RWPE1 (cell line): Measurements from ENCODE around the gene SH3GL3.

ENCODE experiments used
- CTCF ChIA-PET: fragments of 350-600 bp; sonication (Branson Sonifier 250); formaldehyde crosslinking; extraction: SDS; loops from one replicate; lab custom pipeline; 2021; lab: Yijun Ruan, JAX
- POLR2A ChIA-PET: fragments of 400-600 bp; formaldehyde crosslinking; extraction: SDS; loops from one replicate; lab custom pipeline; 2020; ENCODE audit warnings: antibody characterized with exemption; ENCODE audit not compliant: low non-redundant PET; lab: Yijun Ruan, JAX
- DNase-seq: peaks from one replicate; pipeline ENCODE4 v3.0.0; 2012; ENCODE audit warnings: low spot score
- H3K27ac ChIP-seq: fragments of 450-650 bp; 2 replicates; pipeline ENCODE4 v1.5.1; 2017
- TF ChIP-seq, protein P1 (sequence below): fragments of 450-650 bp; conservative IDR thresholded peaks from 2 replicates; pipeline ENCODE4 v1.5.1; 2017; ENCODE audit warnings: low read depth, mild to moderate bottlenecking

SH3GL3 gene

DNA sequence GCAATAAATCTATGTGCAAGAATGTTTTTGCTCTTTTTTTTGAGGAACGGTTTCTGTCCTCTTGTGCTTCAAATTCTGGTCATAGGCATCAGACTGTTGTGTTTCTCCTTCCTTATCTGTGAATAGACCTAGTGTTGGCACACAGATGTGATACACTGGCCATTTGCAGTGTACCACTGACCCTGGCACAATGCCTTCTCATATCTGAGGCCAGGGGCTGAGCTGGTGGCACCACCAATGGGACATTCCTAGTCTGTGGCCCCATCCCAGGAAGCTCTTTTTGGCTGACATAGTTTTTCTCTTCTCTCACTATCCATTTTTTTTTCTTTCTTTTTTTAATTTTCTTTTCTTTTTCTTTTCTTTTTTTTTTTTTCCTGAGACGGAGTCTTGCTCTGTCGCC lies 40.4 kb downstream of the SH3GL3 start:
- TF ChIP-seq, protein P1, sequence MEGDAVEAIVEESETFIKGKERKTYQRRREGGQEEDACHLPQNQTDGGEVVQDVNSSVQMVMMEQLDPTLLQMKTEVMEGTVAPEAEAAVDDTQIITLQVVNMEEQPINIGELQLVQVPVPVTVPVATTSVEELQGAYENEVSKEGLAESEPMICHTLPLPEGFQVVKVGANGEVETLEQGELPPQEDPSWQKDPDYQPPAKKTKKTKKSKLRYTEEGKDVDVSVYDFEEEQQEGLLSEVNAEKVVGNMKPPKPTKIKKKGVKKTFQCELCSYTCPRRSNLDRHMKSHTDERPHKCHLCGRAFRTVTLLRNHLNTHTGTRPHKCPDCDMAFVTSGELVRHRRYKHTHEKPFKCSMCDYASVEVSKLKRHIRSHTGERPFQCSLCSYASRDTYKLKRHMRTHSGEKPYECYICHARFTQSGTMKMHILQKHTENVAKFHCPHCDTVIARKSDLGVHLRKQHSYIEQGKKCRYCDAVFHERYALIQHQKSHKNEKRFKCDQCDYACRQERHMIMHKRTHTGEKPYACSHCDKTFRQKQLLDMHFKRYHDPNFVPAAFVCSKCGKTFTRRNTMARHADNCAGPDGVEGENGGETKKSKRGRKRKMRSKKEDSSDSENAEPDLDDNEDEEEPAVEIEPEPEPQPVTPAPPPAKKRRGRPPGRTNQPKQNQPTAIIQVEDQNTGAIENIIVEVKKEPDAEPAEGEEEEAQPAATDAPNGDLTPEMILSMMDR: no peak
- ChIA-PET POLR2A (no interaction called here), CTCF (interaction anchor here (0.6 kb wide), 1 partner anchor 16 kb away, joined by 3 read pairs; no protein-coding TSS in a partner anchor)
- no peak for DNase-seq
- no peak overlapping the region for H3K27ac ChIP-seq

DNA sequence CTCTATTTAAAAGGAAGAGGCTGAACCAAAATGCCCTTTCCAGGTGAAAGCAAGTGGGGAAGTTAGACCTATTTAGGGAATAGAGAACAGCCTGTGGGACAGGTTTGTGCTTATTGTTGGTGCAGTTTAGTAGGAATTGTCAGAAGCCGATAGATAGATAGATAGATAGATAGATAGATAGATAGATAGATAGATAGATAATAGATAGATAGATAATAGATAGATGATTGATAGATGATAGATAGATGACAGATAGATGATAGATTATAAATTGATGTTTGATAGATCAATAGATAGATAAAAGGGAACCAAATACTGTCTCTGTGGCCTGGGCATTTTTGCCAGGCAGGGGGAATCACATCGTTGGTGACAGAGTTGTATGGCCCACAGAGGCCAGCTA lies 42.5 kb downstream of the SH3GL3 start:
- DNase-seq: no peak
- no peak overlapping the region for H3K27ac ChIP-seq
- ChIA-PET POLR2A (no interaction called here), CTCF (no interaction called here)
- TF ChIP-seq, protein P1: no peak

GRCh38 chr15:83491486-83491885 lies 44.3 kb downstream of the SH3GL3 start:
- CTCF ChIA-PET: interaction anchor here (0.7 kb wide), 1 partner anchor 259 kb away, joined by 5 read pairs; no protein-coding TSS in a partner anchor
- no peak overlapping the region for H3K27ac ChIP-seq
- POLR2A ChIA-PET: no interaction called here
- DNase-seq: no peak
- TF ChIP-seq, protein P1: no peak

DNA sequence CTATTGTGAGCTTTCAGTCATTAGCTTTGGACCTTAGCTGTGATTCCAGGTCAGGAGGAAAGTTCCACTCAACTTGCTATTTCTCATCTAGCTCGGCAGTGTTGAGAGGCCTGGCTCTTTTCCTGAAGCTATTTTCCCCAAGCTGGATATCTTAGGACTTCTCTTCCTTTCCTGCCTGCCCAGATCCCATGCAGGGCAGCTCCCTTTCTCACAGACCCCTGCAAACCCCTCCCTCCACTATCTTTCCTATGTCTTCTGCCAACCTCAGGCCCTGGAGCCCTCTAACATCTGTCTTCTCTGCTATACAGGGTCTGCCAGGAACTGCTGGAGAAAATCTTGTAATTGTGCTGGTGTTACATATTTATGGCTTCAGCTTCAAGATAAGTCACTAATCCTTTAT lies 49.6 kb downstream of the SH3GL3 start:
- ChIA-PET POLR2A (no interaction called here), CTCF (interaction anchor here (1.3 kb wide), 1 partner anchor 50 kb away, joined by 4 read pairs; the partner anchor contains the start of gene SH3GL3)
- TF ChIP-seq, protein P1: no peak
- no peak for DNase-seq
- no peak overlapping the region for H3K27ac ChIP-seq

- DNase-seq: no peak
- ChIA-PET POLR2A (no interaction called here), CTCF (interaction anchor here (0.6 kb wide), 1 partner anchor 901 kb away, joined by 3 read pairs; no protein-coding TSS in a partner anchor)
- H3K27ac ChIP-seq: no peak overlapping the region
- TF ChIP-seq, protein P1: no peak
These were observed 51.2 kb downstream of the SH3GL3 start for GRCh38 chr15:83498374-83498773.

DNA sequence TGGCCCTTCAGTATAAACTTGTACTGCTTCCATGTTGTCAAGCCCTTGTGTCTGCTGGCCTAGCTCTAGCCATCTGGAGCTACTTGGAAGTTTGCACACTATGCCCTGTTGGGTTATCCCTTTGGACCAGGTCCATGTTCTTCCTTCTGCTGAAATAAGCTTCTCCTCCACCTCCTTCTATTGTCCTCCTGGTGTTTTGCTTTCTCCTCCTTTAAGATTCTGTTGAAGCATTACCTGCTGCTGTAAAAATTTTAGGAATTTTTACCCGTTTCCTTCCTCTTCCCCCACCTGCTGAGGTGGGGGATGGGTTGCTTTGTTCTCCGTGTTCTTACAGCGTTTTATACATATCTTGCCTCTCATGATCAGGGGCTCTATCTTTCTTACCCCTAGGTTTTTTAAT lies 51.7 kb downstream of the SH3GL3 start:
- DNase-seq: no peak
- H3K27ac ChIP-seq: no peak overlapping the region
- CTCF ChIA-PET: no interaction called here
- POLR2A ChIA-PET: no interaction called here
- TF ChIP-seq, protein P1: no peak

GRCh38 chr15:83499476-83499875 lies 52.3 kb downstream of the SH3GL3 start:
- H3K27ac ChIP-seq: no peak overlapping the region
- DNase-seq: no peak
- POLR2A ChIA-PET: no interaction called here
- CTCF ChIA-PET: no interaction called here
- TF ChIP-seq, protein P1: no peak
